Neural progenitor cell (in vitro differentiated cells): ENCODE measurements around the gene E2F8. TPM values are rescaled to one million over a fixed set of nuclear protein-coding genes. Genes with fewer than 3 reads are reported as not detected.

Experiments
- DNase-seq: peaks from one replicate; pipeline ENCODE4 v3.0.0-alpha.2; 2016; ENCODE audit warnings: low spot score
- H2AFZ ChIP-seq: fragments of 200-600 bp; sonication (generic); replicated peaks from 2 replicates; pipeline ENCODE4 v1.6.1; 2016; ENCODE audit warnings: antibody characterized with exemption
- H3F3A ChIP-seq: fragments of 200-600 bp; sonication (generic); 2 replicates; pipeline ENCODE4 v1.6.1; 2016; ENCODE audit warnings: antibody characterized with exemption, low read depth
- H3K27ac ChIP-seq: fragments of 200-600 bp; sonication (generic); 2 replicates; pipeline ENCODE4 v1.5.1; 2016; ENCODE audit warnings: mild to moderate bottlenecking
- H3K27me3 ChIP-seq: fragments of 200-600 bp; sonication (generic); 2 replicates; pipeline ENCODE4 v1.6.1; 2016; ENCODE audit warnings: mild to moderate bottlenecking, moderate library complexity
- H3K36me3 ChIP-seq: fragments of 200-600 bp; sonication (generic); 2 replicates; pipeline ENCODE4 v1.5.1; 2016
- H3K4me1 ChIP-seq: fragments of 200-600 bp; sonication (generic); 2 replicates; pipeline ENCODE4 v1.6.1; 2016; ENCODE audit warnings: mixed run types
- H3K4me2 ChIP-seq: fragments of 200-600 bp; sonication (generic); 2 replicates; pipeline ENCODE4 v1.6.1; 2016
- H3K4me3 ChIP-seq: fragments of 200-600 bp; sonication (generic); 2 replicates; pipeline ENCODE4 v1.5.1; 2016
- H3K79me2 ChIP-seq: fragments of 200-600 bp; sonication (generic); 2 replicates; pipeline ENCODE4 v1.6.1; 2016; ENCODE audit warnings: low read depth
- H3K9ac ChIP-seq: fragments of 200-600 bp; sonication (generic); 2 replicates; pipeline ENCODE4 v1.6.1; 2016
- H3K9me3 ChIP-seq: fragments of 200-600 bp; sonication (generic); 2 replicates; pipeline ENCODE4 v1.5.1; 2016; ENCODE audit warnings: low read depth
- H4K20me1 ChIP-seq: fragments of 200-600 bp; sonication (generic); 2 replicates; pipeline ENCODE4 v1.6.1; 2016; ENCODE audit warnings: low read depth
- H3K27ac Mint-ChIP-seq: 3 replicates; pipeline ENCODE4 v1.8.0; 2021; ENCODE audit warnings: mixed read lengths
- H3K27me3 Mint-ChIP-seq: 2 replicates; pipeline ENCODE4 v1.8.0; 2022; ENCODE audit warnings: low read depth, mild to moderate bottlenecking, inconsistent platforms, moderate library complexity, mixed read lengths; ENCODE audit not compliant: insufficient read depth
- H3K36me3 Mint-ChIP-seq: 3 replicates; pipeline ENCODE4 v1.8.0; 2021; ENCODE audit warnings: mixed read lengths
- H3K4me1 Mint-ChIP-seq: 3 replicates; pipeline ENCODE4 v1.8.0; 2021; ENCODE audit warnings: mixed read lengths
- H3K4me3 Mint-ChIP-seq: 3 replicates; pipeline ENCODE4 v1.8.0; 2021; ENCODE audit warnings: mild to moderate bottlenecking, moderate library complexity, mixed read lengths
- H3K9me3 Mint-ChIP-seq: 3 replicates; pipeline ENCODE4 v1.8.0; 2020; ENCODE audit warnings: mixed read lengths
- EZH2 ChIP-seq: fragments of 200-600 bp; sonication (generic); IDR thresholded peaks from 2 replicates; pipeline ENCODE4 v1.6.1; 2017; ENCODE audit warnings: antibody characterized with exemption, mild to moderate bottlenecking, moderate library complexity
- EZH2phosphoT487 ChIP-seq: fragments of 200-600 bp; sonication (generic); IDR thresholded peaks from 2 replicates; pipeline ENCODE4 v1.6.1; 2017; ENCODE audit warnings: antibody characterized with exemption
- total RNA-seq: library from RNA; depleted of rRNA; stranded (reverse); fragments of >200 nt; gene quantifications from 2 replicates; pipeline ENCODE4 v1.2.3, GENCODE V29; 2015; ENCODE audit warnings: low replicate concordance
- TF ChIP-seq, protein P1 (sequence below): fragments of 200-600 bp; sonication (generic); IDR thresholded peaks from 2 replicates; pipeline ENCODE4 v1.5.1; 2017; ENCODE audit warnings: antibody characterized with exemption, mild to moderate bottlenecking

E2F8 gene
- total RNA-seq, 1 donor from 2014 or later = 5.7 TPM

DNA sequence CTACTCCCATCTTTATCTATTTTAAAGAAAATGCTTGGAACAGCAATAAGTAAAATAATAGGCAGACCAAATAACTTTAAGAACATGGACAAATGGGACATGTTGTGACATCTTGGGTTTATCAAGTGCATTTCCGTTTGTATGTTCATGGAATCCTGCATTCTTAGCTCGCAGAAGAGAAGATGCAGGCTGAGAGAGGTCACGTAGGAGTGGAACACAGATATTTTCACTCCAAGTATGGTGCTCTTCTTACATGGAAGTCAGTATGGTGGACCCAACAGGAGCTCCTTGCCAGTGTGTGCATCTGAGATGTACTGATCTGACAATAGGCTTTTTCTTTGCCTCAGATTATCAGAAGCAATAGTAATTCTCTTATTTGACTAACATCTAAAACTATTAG, 1.7 kb downstream of the E2F8 start:
- Histone ChIP-seq H3K4me3 (no peak overlapping the region), H4K20me1 (no peaks in the 10 kb centered on the region), H3F3A (peaks cover 16% of the 10 kb centered on the region), H3K27ac (no peak overlapping the region), H3K9ac (no peak overlapping the region), H3K4me2 (no peak overlapping the region), H3K36me3 (no peaks in the 10 kb centered on the region), H3K27me3 (peaks cover 38% of the 10 kb centered on the region), H3K4me1 (peaks cover 15% of the 10 kb centered on the region), H2AFZ (no peak overlapping the region), H3K9me3 (no peaks in the 10 kb centered on the region), H3K79me2 (peaks cover 5% of the 10 kb centered on the region)
- TF ChIP-seq EZH2 (no peak), EZH2phosphoT487 (no peak)
- TF ChIP-seq, protein P1, sequence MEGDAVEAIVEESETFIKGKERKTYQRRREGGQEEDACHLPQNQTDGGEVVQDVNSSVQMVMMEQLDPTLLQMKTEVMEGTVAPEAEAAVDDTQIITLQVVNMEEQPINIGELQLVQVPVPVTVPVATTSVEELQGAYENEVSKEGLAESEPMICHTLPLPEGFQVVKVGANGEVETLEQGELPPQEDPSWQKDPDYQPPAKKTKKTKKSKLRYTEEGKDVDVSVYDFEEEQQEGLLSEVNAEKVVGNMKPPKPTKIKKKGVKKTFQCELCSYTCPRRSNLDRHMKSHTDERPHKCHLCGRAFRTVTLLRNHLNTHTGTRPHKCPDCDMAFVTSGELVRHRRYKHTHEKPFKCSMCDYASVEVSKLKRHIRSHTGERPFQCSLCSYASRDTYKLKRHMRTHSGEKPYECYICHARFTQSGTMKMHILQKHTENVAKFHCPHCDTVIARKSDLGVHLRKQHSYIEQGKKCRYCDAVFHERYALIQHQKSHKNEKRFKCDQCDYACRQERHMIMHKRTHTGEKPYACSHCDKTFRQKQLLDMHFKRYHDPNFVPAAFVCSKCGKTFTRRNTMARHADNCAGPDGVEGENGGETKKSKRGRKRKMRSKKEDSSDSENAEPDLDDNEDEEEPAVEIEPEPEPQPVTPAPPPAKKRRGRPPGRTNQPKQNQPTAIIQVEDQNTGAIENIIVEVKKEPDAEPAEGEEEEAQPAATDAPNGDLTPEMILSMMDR = no peak
- Mint-ChIP-seq H3K27ac (no peak overlapping the region), H3K27me3 (peaks cover 21% of the 10 kb centered on the region), H3K4me1 (peaks cover 26% of the 10 kb centered on the region), H3K9me3 (no peaks in the 10 kb centered on the region), H3K36me3 (peaks cover 27% of the 10 kb centered on the region), H3K4me3 (peak overlapping the region; percentile 61)
- DNase-seq = no peak

DNA sequence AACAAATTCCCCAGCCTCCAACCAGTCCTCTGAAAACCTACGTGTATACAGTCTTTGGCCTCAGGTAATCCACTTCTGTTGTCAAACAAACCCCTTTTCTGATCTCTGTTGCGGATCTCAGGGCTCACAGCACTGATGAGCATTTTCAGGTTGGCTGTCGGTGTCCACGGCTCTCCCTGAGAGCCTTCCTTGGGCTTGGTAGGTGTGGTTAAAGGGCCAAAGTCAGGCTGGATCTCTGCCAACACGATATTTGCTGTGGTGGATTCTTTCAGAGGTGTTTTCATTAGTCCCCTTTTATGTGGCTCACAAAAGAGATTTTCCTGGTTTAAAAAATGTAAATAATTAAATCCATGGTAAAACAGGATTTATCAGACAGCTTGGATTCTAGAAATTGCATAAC, 2.9 kb downstream of the E2F8 start:
- H3K4me3 ChIP-seq = no peak overlapping the region
- Mint-ChIP-seq H3K4me1 (peaks cover 23% of the 10 kb centered on the region), H3K27ac (no peak overlapping the region), H3K27me3 (peaks cover 10% of the 10 kb centered on the region), H3K4me3 (no peak overlapping the region), H3K9me3 (no peaks in the 10 kb centered on the region), H3K36me3 (peaks cover 27% of the 10 kb centered on the region)
- DNase-seq = no peak
- peaks cover 15% of the 10 kb centered on the region for H3K4me1 ChIP-seq
- H3K79me2 ChIP-seq = peaks cover 5% of the 10 kb centered on the region
- no peaks in the 10 kb centered on the region for H3K36me3 ChIP-seq
- no peak overlapping the region for H3K4me2 ChIP-seq
- H3K27ac ChIP-seq = no peak overlapping the region
- peaks cover 25% of the 10 kb centered on the region for H3K27me3 ChIP-seq
- TF ChIP-seq, protein P1 = no peak
- TF ChIP-seq EZH2 (no peak), EZH2phosphoT487 (no peak)
- H3F3A ChIP-seq = peaks cover 16% of the 10 kb centered on the region
- no peaks in the 10 kb centered on the region for H3K9me3 ChIP-seq
- no peak overlapping the region for H2AFZ ChIP-seq
- no peak overlapping the region for H3K9ac ChIP-seq
- H4K20me1 ChIP-seq = no peaks in the 10 kb centered on the region

DNA sequence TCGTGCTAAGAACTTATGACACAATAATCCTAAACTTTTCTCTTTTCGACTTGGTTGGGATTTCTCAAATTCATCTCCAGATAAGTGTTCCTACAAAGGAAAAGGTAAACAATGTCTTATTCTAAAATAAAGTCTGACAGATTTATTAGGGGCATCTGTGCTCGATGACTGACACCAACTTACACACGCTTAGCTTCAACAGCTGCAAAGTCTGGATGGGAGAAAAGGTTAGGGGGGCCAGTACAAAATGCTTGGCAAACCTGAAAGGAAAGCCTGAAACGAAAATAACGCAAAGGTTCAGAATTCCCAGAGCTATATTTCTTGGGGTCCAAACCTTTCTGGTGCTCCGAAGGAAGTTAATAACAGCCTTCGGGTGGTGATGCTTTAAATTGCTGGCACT, 3.4 kb downstream of the E2F8 start:
- H3K79me2 ChIP-seq = peaks cover 5% of the 10 kb centered on the region
- no peak overlapping the region for H3K27ac ChIP-seq
- no peak overlapping the region for H3K27ac Mint-ChIP-seq
- TF ChIP-seq EZH2phosphoT487 (no peak), EZH2 (no peak)
- TF ChIP-seq, protein P1 = no peak
- H3K9me3 ChIP-seq = no peaks in the 10 kb centered on the region
- H3K9ac ChIP-seq = no peak overlapping the region
- H3K36me3 ChIP-seq = no peaks in the 10 kb centered on the region
- H4K20me1 ChIP-seq = no peaks in the 10 kb centered on the region
- no peak overlapping the region for H3K4me3 Mint-ChIP-seq
- H3K27me3 ChIP-seq = peaks cover 21% of the 10 kb centered on the region
- no peak overlapping the region for H3K4me2 ChIP-seq
- H3K27me3 Mint-ChIP-seq = peaks cover 6% of the 10 kb centered on the region
- H3K9me3 Mint-ChIP-seq = no peaks in the 10 kb centered on the region
- H3K4me1 Mint-ChIP-seq = peaks cover 20% of the 10 kb centered on the region
- no peak overlapping the region for H2AFZ ChIP-seq
- H3F3A ChIP-seq = peaks cover 16% of the 10 kb centered on the region
- peaks cover 12% of the 10 kb centered on the region for H3K4me1 ChIP-seq
- H3K36me3 Mint-ChIP-seq = peaks cover 27% of the 10 kb centered on the region
- no peak overlapping the region for H3K4me3 ChIP-seq
- DNase-seq = no peak
